ENCODE results near the gene CYP39A1. TPM values are rescaled to one million over a fixed set of nuclear protein-coding genes. Genes with fewer than 3 reads are reported as not detected.

Gene CYP39A1
- total and polyA plus RNA-seq, 9 of the 15 experiments (the other 6 are each of a cell fraction or from before 2014, with no cell fraction given) = not detected

DNA sequence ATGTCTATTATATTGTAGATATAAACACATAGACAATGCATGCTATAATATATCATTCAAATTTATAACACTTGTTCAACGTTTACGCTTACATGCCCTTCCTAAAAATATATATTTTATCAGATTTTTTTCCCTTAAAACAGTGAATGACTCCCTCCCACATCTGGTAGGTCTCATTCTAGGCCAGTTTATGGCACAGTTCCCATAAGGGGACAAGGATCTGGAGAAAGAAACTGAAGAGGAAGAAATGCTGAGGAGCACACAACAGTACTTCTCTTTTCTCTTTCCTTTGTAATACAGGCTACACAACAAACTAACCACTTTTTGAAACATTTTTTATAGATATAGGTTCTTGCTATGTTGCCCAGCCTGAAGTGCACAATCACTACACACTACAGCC, 112.8 kb downstream of the CYP39A1 start:
- ATAC-seq = no peak

DNA sequence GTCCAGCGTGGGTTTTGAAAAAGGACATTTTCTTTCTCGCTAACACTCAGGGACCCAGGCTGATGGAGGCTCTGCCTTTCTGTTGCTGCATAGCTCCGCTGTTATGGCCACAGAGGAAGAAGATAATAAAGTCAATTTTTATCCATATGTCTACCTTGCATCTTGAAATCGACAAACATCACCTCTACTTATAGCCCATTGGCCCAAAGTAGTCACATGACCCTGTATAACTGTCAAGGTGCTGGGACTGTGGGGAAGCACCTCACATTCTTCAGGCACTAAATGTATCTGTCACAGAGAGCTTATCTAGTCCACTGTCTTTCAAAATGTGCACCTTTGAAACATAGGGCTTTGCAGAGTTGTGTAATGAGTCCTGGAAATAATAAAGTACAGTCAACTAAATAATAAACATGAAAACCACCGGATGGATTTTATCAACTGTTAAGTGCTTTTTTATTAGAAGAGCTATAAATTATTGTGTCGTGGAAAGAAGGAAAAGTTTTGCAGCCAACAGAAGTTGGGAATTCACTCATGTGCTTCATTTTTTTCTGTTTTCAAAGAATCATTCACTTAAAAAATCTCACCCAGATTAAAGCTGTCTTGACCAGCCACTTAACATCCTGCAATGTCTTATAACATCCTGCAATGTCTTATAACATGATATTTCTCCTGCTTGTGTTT, 113.7 kb downstream of the CYP39A1 start:
- intact Hi-C loops (cut with micrococcal nuclease) (no loop called here), in situ Hi-C loops (cut with MboI) (no loop called here)
- FAIRE-seq = no peak
- no peaks in the 10 kb centered on the region for H3K4me1 ChIP-seq (replicated peaks in 1 of 2; ENCODE audit: control insufficient read depth in 2 of 2, insufficient read depth in 2 of 2, low read length in 2 of 2)
- CTCF ChIA-PET (ENCODE audit: low intra/inter-chr PET ratio) = no interaction called here
- no peaks in the 10 kb centered on the region for H3K79me2 ChIP-seq (ENCODE audit: control insufficient read depth, insufficient read depth, low read length)
- 0% methylated on average over 6 of the region's 6 CpGs for WGBS (ENCODE audit: insufficient coverage, low coverage, missing lambda C conversion rate)
- no peaks in the 10 kb centered on the region for H3K9me1 ChIP-seq (ENCODE audit: control insufficient read depth, insufficient read depth, low read length)
- H2AFZ ChIP-seq (ENCODE audit: low read depth, low read length) = no peak overlapping the region
- H3K27ac ChIP-seq (ENCODE audit: extremely low read depth, low read depth, low read length) = no peak overlapping the region
- no peaks in the 10 kb centered on the region for H3K9me3 ChIP-seq (replicated peaks; ENCODE audit: control insufficient read depth, insufficient read depth, low read depth, low read length)
- POLR2A ChIA-PET = no interaction called here
- ATAC-seq = no peak
- H3K9ac ChIP-seq (ENCODE audit: insufficient read depth in 1 of 2, low read depth in 2 of 2, low read length in 2 of 2) = no peak overlapping the region
- no peak overlapping the region for H3K4me2 ChIP-seq (ENCODE audit: insufficient read depth, low read length)
- H4K20me1 ChIP-seq (replicated peaks; ENCODE audit: control insufficient read depth, insufficient read depth, low read length) = no peaks in the 10 kb centered on the region
- no peak for DNase-seq (ENCODE audit: extremely low read depth in 1 of 4, low spot score in 3 of 4)
- BruUV-seq (replicated peaks) = no TSS peak
- H3K4me3 ChIP-seq = no peak overlapping the region
- no peaks in the 10 kb centered on the region for H3K27me3 ChIP-seq (ENCODE audit: control insufficient read depth in 2 of 2, insufficient read depth in 2 of 2, low read length in 2 of 2)
- H3K36me3 ChIP-seq (ENCODE audit: control insufficient read depth, insufficient read depth, low read length) = no peaks in the 10 kb centered on the region
- TF ChIP-seq ZFP1 (CRISPR knock-in tag; IDR thresholded peaks at IDR 0.05) = no peak
- TF ChIP-seq, protein P1, sequence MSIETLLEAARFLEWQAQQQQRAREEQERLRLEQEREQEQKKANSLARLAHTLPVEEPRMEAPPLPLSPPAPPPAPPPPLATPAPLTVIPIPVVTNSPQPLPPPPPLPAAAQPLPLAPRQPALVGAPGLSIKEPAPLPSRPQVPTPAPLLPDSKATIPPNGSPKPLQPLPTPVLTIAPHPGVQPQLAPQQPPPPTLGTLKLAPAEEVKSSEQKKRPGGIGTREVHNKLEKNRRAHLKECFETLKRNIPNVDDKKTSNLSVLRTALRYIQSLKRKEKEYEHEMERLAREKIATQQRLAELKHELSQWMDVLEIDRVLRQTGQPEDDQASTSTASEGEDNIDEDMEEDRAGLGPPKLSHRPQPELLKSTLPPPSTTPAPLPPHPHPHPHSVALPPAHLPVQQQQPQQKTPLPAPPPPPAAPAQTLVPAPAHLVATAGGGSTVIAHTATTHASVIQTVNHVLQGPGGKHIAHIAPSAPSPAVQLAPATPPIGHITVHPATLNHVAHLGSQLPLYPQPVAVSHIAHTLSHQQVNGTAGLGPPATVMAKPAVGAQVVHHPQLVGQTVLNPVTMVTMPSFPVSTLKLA (conservative IDR thresholded peaks at IDR 0.05) = no peak
- TF ChIP-seq, protein P2, sequence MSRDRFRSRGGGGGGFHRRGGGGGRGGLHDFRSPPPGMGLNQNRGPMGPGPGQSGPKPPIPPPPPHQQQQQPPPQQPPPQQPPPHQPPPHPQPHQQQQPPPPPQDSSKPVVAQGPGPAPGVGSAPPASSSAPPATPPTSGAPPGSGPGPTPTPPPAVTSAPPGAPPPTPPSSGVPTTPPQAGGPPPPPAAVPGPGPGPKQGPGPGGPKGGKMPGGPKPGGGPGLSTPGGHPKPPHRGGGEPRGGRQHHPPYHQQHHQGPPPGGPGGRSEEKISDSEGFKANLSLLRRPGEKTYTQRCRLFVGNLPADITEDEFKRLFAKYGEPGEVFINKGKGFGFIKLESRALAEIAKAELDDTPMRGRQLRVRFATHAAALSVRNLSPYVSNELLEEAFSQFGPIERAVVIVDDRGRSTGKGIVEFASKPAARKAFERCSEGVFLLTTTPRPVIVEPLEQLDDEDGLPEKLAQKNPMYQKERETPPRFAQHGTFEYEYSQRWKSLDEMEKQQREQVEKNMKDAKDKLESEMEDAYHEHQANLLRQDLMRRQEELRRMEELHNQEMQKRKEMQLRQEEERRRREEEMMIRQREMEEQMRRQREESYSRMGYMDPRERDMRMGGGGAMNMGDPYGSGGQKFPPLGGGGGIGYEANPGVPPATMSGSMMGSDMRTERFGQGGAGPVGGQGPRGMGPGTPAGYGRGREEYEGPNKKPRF (IDR thresholded peaks at IDR 0.05; ENCODE audit: low read depth, low read length) = no peak
- no peak for TF ChIP-seq PCBP1 (IDR thresholded peaks at IDR 0.05; ENCODE audit: low read depth, low read length, poor library complexity, severe bottlenecking)
- TF ChIP-seq, protein P3, sequence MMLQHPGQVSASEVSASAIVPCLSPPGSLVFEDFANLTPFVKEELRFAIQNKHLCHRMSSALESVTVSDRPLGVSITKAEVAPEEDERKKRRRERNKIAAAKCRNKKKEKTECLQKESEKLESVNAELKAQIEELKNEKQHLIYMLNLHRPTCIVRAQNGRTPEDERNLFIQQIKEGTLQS (IDR thresholded peaks at IDR 0.05) = no peak
- TF ChIP-seq, protein P3 (CRISPR knock-in tag; conservative IDR thresholded peaks at IDR 0.05) = no peak
- no peak for TF ChIP-seq HLTF (IDR thresholded peaks at IDR 0.05)

More for the DNA sequence above, 112.8 kb downstream of the CYP39A1 start:
- DNase-seq (ENCODE audit: extremely low read depth in 1 of 4, low spot score in 3 of 4) = no peak
- H3K4me3 ChIP-seq = no peak overlapping the region
- no peaks in the 10 kb centered on the region for H3K4me1 ChIP-seq (replicated peaks in 1 of 2; ENCODE audit: control insufficient read depth in 2 of 2, insufficient read depth in 2 of 2, low read length in 2 of 2)
- in situ Hi-C loops (cut with MboI) = no loop called here
- no peak overlapping the region for H3K4me2 ChIP-seq (ENCODE audit: insufficient read depth, low read length)
- H3K27me3 ChIP-seq (ENCODE audit: control insufficient read depth in 2 of 2, insufficient read depth in 2 of 2, low read length in 2 of 2) = no peaks in the 10 kb centered on the region
- CTCF ChIA-PET (ENCODE audit: low intra/inter-chr PET ratio) = no interaction called here
- no peaks in the 10 kb centered on the region for H3K9me1 ChIP-seq (ENCODE audit: control insufficient read depth, insufficient read depth, low read length)
- intact Hi-C loops (cut with micrococcal nuclease) = no loop called here
- WGBS (ENCODE audit: insufficient coverage, low coverage, missing lambda C conversion rate) = 0% methylated on average over 2 of the region's 2 CpGs
- H3K36me3 ChIP-seq (ENCODE audit: control insufficient read depth, insufficient read depth, low read length) = no peaks in the 10 kb centered on the region
- H3K9ac ChIP-seq (ENCODE audit: insufficient read depth in 1 of 2, low read depth in 2 of 2, low read length in 2 of 2) = no peak overlapping the region
- no peaks in the 10 kb centered on the region for H4K20me1 ChIP-seq (replicated peaks; ENCODE audit: control insufficient read depth, insufficient read depth, low read length)
- no peaks in the 10 kb centered on the region for H3K79me2 ChIP-seq (ENCODE audit: control insufficient read depth, insufficient read depth, low read length)
- H2AFZ ChIP-seq (ENCODE audit: low read depth, low read length) = no peak overlapping the region
- no TSS peak for BruUV-seq (replicated peaks)
- TF ChIP-seq HDAC3 (IDR thresholded peaks at IDR 0.05; ENCODE audit: borderline replicate concordance, partially characterized antibody) = no peak
- TF ChIP-seq, protein P4, sequence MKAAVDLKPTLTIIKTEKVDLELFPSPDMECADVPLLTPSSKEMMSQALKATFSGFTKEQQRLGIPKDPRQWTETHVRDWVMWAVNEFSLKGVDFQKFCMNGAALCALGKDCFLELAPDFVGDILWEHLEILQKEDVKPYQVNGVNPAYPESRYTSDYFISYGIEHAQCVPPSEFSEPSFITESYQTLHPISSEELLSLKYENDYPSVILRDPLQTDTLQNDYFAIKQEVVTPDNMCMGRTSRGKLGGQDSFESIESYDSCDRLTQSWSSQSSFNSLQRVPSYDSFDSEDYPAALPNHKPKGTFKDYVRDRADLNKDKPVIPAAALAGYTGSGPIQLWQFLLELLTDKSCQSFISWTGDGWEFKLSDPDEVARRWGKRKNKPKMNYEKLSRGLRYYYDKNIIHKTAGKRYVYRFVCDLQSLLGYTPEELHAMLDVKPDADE (conservative IDR thresholded peaks at IDR 0.05; ENCODE audit: control insufficient read depth, low read depth, low read length) = no peak
- H3K9me3 ChIP-seq (replicated peaks; ENCODE audit: control insufficient read depth, insufficient read depth, low read depth, low read length) = no peaks in the 10 kb centered on the region
- POLR2A ChIA-PET = no interaction called here
- H3K27ac ChIP-seq (ENCODE audit: extremely low read depth, low read depth, low read length) = no peak overlapping the region
- no peak for FAIRE-seq

Data from K562 (cell line).